Colon (tissue), 2 donors: ENCODE results near the gene LIMS2.

Experiments
- FAIRE-seq: peaks from 2 replicates; lab custom pipeline; 2012; peaks lifted over from hg19 to GRCh38; lab: Jason Lieb, UNC
- donor health status: control.
- donor health status: control.

The LIMS2 gene

GRCh38 chr2:127674241-127675209, 805 bp downstream of the LIMS2 start:
- no peak for FAIRE-seq

GRCh38 chr2:127673291-127674069, 1.9 kb downstream of the LIMS2 start:
- FAIRE-seq, result no peak

GRCh38 chr2:127672341-127673224, 2.7 kb downstream of the LIMS2 start:
- FAIRE-seq, result no peak

- FAIRE-seq, result no peak
Measured at GRCh38 chr2:127671557-127672302, 3.6 kb downstream of the LIMS2 start.

GRCh38 chr2:127670957-127671290, 4.4 kb downstream of the LIMS2 start:
- FAIRE-seq, result no peak

- FAIRE-seq, result no peak
Measured at GRCh38 chr2:127670055-127670956, 5.0 kb downstream of the LIMS2 start.

GRCh38 chr2:127669056-127669455, 6.3 kb downstream of the LIMS2 start:
- FAIRE-seq, result no peak

GRCh38 chr2:127665267-127665893, 9.9 kb downstream of the LIMS2 start:
- no peak for FAIRE-seq

GRCh38 chr2:127664895-127665225, 10.5 kb downstream of the LIMS2 start:
- FAIRE-seq, result no peak

GRCh38 chr2:127664065-127664894, 11.1 kb downstream of the LIMS2 start:
- FAIRE-seq, result no peak

- FAIRE-seq, result no peak
Measured at GRCh38 chr2:127663566-127664064, 11.7 kb downstream of the LIMS2 start.

- FAIRE-seq, result no peak
Measured at GRCh38 chr2:127662937-127663565, 12.3 kb downstream of the LIMS2 start.

- FAIRE-seq, result no peak
Measured at GRCh38 chr2:127661949-127662510, 13.3 kb downstream of the LIMS2 start.

GRCh38 chr2:127661072-127661649, 14.2 kb downstream of the LIMS2 start:
- FAIRE-seq, result no peak

- no peak for FAIRE-seq
Measured at GRCh38 chr2:127660291-127660578, 15.1 kb downstream of the LIMS2 start.

GRCh38 chr2:127659408-127660290, 15.7 kb downstream of the LIMS2 start:
- no peak for FAIRE-seq
